ENCODE data around the gene CEACAM7. TPM values are rescaled to one million over a fixed set of nuclear protein-coding genes. Genes with fewer than 3 reads are reported as not detected.
"Not testable (repeated sequence)": the region's sequence is repeated elsewhere in the genome, so short reads cannot be mapped to it uniquely, and the experiment has no call there.

Gene CEACAM7
- total and polyA plus RNA-seq, 2 experiments from 2014 or later, result not detected

GRCh38 chr19:41666075-41666474 lies 22.0 kb downstream of the CEACAM7 start:
- Histone ChIP-seq H2AFZ (no peak overlapping the region), H3K4me2 (ENCODE audit: unreplicated experiment) (no peak overlapping the region), H3K27ac (no peak overlapping the region), H3K4me1 (ENCODE audit: insufficient read depth) (no peaks in the 10 kb centered on the region), H3K4me3 (no peak overlapping the region), H3K9me2 (ENCODE audit: insufficient read depth) (no peaks in the 10 kb centered on the region), H3K27me3 (replicated peaks; ENCODE audit: insufficient read depth) (no peaks in the 10 kb centered on the region; the same call in 1 of the 2 replicates), H3K36me3 (ENCODE audit: low read depth) (no peaks in the 10 kb centered on the region), H3K9ac (no peak overlapping the region), H3K9me3 (ENCODE audit: low read depth) (no peaks in the 10 kb centered on the region), H3K79me2 (ENCODE audit: insufficient read depth) (no peaks in the 10 kb centered on the region), H3F3A (ENCODE audit: insufficient read depth) (no peaks in the 10 kb centered on the region), H4K20me1 (ENCODE audit: insufficient read depth) (no peaks in the 10 kb centered on the region)
- in situ Hi-C loops (cut with MboI), result no loop called here
- whole genome bisulfite sequencing, 2 experiments (ENCODE audit: low coverage in 1 of 2, low lambda C conversion rate in 2 of 2, missing lambda C conversion rate in 2 of 2), result 13% methylated on average over 2 of the region's 2 CpGs
- no peak for DNase-seq
- no peak for TF ChIP-seq EZH2 (IDR thresholded peaks at IDR 0.05; ENCODE audit: insufficient read depth, poor library complexity, severe bottlenecking)
- TF ChIP-seq EZH2phosphoT487 (IDR thresholded peaks at IDR 0.05; ENCODE audit: insufficient read depth, low read depth), result no peak

- WGBS, 2 experiments (ENCODE audit: low coverage in 1 of 2, low lambda C conversion rate in 2 of 2, missing lambda C conversion rate in 2 of 2), result 25 to 32% methylated on average over 2 of the region's 2 CpGs
- Histone ChIP-seq H3K27me3 (replicated peaks; ENCODE audit: insufficient read depth) (0 out of 2 replicates have a peak, but pooled peaks cover 13% of the 10 kb centered on the region), H3K9ac (no peak overlapping the region), H3K4me3 (no peak overlapping the region), H3K4me1 (ENCODE audit: insufficient read depth) (no peaks in the 10 kb centered on the region), H3K9me2 (ENCODE audit: insufficient read depth) (no peaks in the 10 kb centered on the region), H2AFZ (no peak overlapping the region), H4K20me1 (ENCODE audit: insufficient read depth) (no peaks in the 10 kb centered on the region), H3K27ac (no peak overlapping the region), H3F3A (ENCODE audit: insufficient read depth) (no peaks in the 10 kb centered on the region), H3K4me2 (ENCODE audit: unreplicated experiment) (no peak overlapping the region), H3K9me3 (ENCODE audit: low read depth) (no peaks in the 10 kb centered on the region), H3K79me2 (ENCODE audit: insufficient read depth) (no peaks in the 10 kb centered on the region), H3K36me3 (ENCODE audit: low read depth) (no peaks in the 10 kb centered on the region)
- in situ Hi-C loops (cut with MboI), result no loop called here
- DNase-seq, result no peak
- TF ChIP-seq EZH2 (IDR thresholded peaks at IDR 0.05; ENCODE audit: insufficient read depth, poor library complexity, severe bottlenecking), result no peak
- TF ChIP-seq EZH2phosphoT487 (IDR thresholded peaks at IDR 0.05; ENCODE audit: insufficient read depth, low read depth), result no peak
Observed at GRCh38 chr19:41657157-41657556, 30.9 kb downstream of the CEACAM7 start.

- H3K36me3 ChIP-seq (ENCODE audit: low read depth); H3K9ac ChIP-seq; H3K4me2 ChIP-seq (ENCODE audit: unreplicated experiment); H3K9me3 ChIP-seq (ENCODE audit: low read depth); H3F3A ChIP-seq (ENCODE audit: insufficient read depth); H3K27ac ChIP-seq; H3K9me2 ChIP-seq (ENCODE audit: insufficient read depth); H2AFZ ChIP-seq; H3K79me2 ChIP-seq (ENCODE audit: insufficient read depth); H4K20me1 ChIP-seq (ENCODE audit: insufficient read depth); in situ Hi-C loops (cut with MboI); H3K4me3 ChIP-seq; DNase-seq; H3K4me1 ChIP-seq (ENCODE audit: insufficient read depth): not testable (repeated sequence)
- 0% methylated on average over 2 of the region's 2 CpGs for WGBS, 2 experiments (ENCODE audit: low coverage in 1 of 2, low lambda C conversion rate in 2 of 2, missing lambda C conversion rate in 2 of 2)
- 0 out of 2 replicates have a peak, but pooled peaks cover 13% of the 10 kb centered on the region for H3K27me3 ChIP-seq (replicated peaks; ENCODE audit: insufficient read depth)
Observed at GRCh38 chr19:41656756-41657155, 31.3 kb downstream of the CEACAM7 start.

GRCh38 chr19:41652250-41652649 lies 35.8 kb downstream of the CEACAM7 start:
- 18 to 27% methylated on average over 5 of the region's 5 CpGs for WGBS, 2 experiments (ENCODE audit: low coverage in 1 of 2, low lambda C conversion rate in 2 of 2, missing lambda C conversion rate in 2 of 2)
- Histone ChIP-seq H3K4me3 (no peak overlapping the region), H3K27me3 (replicated peaks; ENCODE audit: insufficient read depth) (peaks cover 14% of the 10 kb centered on the region; the same call in 1 of the 2 replicates), H3K36me3 (ENCODE audit: low read depth) (no peaks in the 10 kb centered on the region), H3F3A (ENCODE audit: insufficient read depth) (no peaks in the 10 kb centered on the region), H3K9me3 (ENCODE audit: low read depth) (no peaks in the 10 kb centered on the region), H3K9me2 (ENCODE audit: insufficient read depth) (no peaks in the 10 kb centered on the region), H3K79me2 (ENCODE audit: insufficient read depth) (no peaks in the 10 kb centered on the region), H3K27ac (no peak overlapping the region), H3K4me2 (ENCODE audit: unreplicated experiment) (no peak overlapping the region), H2AFZ (no peak overlapping the region), H4K20me1 (ENCODE audit: insufficient read depth) (no peaks in the 10 kb centered on the region), H3K9ac (no peak overlapping the region), H3K4me1 (ENCODE audit: insufficient read depth) (no peaks in the 10 kb centered on the region)
- no peak for TF ChIP-seq EZH2phosphoT487 (IDR thresholded peaks at IDR 0.05; ENCODE audit: insufficient read depth, low read depth)
- TF ChIP-seq EZH2 (IDR thresholded peaks at IDR 0.05; ENCODE audit: insufficient read depth, poor library complexity, severe bottlenecking), result no peak
- in situ Hi-C loops (cut with MboI), result no loop called here
- no peak for DNase-seq

GRCh38 chr19:41649827-41650226 lies 38.2 kb downstream of the CEACAM7 start:
- H2AFZ ChIP-seq, result no peak overlapping the region
- no peak overlapping the region for H3K4me3 ChIP-seq
- H3K27ac ChIP-seq, result no peak overlapping the region
- H3K9me2 ChIP-seq (ENCODE audit: insufficient read depth), result no peaks in the 10 kb centered on the region
- no peaks in the 10 kb centered on the region for H3K4me1 ChIP-seq (ENCODE audit: insufficient read depth)
- H3K9me3 ChIP-seq (ENCODE audit: low read depth), result no peaks in the 10 kb centered on the region
- no peaks in the 10 kb centered on the region for H3K36me3 ChIP-seq (ENCODE audit: low read depth)
- no peaks in the 10 kb centered on the region for H4K20me1 ChIP-seq (ENCODE audit: insufficient read depth)
- no peak for DNase-seq
- 25 to 27% methylated on average over 3 of the region's 3 CpGs for WGBS, 2 experiments (ENCODE audit: low coverage in 1 of 2, low lambda C conversion rate in 2 of 2, missing lambda C conversion rate in 2 of 2)
- peaks cover 11% of the 10 kb centered on the region; the same call in 1 of the 2 replicates for H3K27me3 ChIP-seq (replicated peaks; ENCODE audit: insufficient read depth)
- TF ChIP-seq EZH2phosphoT487 (IDR thresholded peaks at IDR 0.05; ENCODE audit: insufficient read depth, low read depth), result no peak
- no peak for TF ChIP-seq EZH2 (IDR thresholded peaks at IDR 0.05; ENCODE audit: insufficient read depth, poor library complexity, severe bottlenecking)
- H3F3A ChIP-seq (ENCODE audit: insufficient read depth), result no peaks in the 10 kb centered on the region
- no peaks in the 10 kb centered on the region for H3K79me2 ChIP-seq (ENCODE audit: insufficient read depth)
- no peak overlapping the region for H3K9ac ChIP-seq
- in situ Hi-C loops (cut with MboI), result no loop called here
- no peak overlapping the region for H3K4me2 ChIP-seq (ENCODE audit: unreplicated experiment)

All from GM23248 (cell line).